HepG2 (cell line): Measurements from ENCODE around the gene SAMD14. TPM values are rescaled to one million over a fixed set of nuclear protein-coding genes. Genes with fewer than 3 reads are reported as not detected.

Experiments
- ARNTL ChIP-seq: sonication (generic); formaldehyde crosslinking; IDR thresholded peaks from 2 replicates; pipeline ENCODE4 v1.4.0; 2020; ENCODE audit warnings: mild to moderate bottlenecking, missing genetic modification reagents
- CBX2 ChIP-seq, 2 experiments: fragments of 200-600 bp in 1 of 2; sonication (generic); formaldehyde crosslinking in 1 of 2; IDR thresholded peaks; 2 replicates each; pipeline versions ENCODE4 v1.7.0 to v1.8.1; 2018 to 2022; ENCODE audit warnings: low read depth in 2 of 2, low read length in 1 of 2, mild to moderate bottlenecking in 1 of 2, missing genetic modification reagents in 1 of 2
- CCAR2 ChIP-seq: fragments of 200-400 bp; formaldehyde crosslinking; optimal IDR thresholded peaks from 2 replicates; pipeline ENCODE3; 2018; ENCODE audit warnings: low read depth, mild to moderate bottlenecking, low read length, moderate library complexity
- DNMT1 ChIP-seq: sonication (generic); formaldehyde crosslinking; IDR thresholded peaks from 2 replicates; pipeline ENCODE4 v1.5.1; 2020; ENCODE audit warnings: mild to moderate bottlenecking, missing genetic modification reagents
- FOXC1 ChIP-seq: sonication (generic); formaldehyde crosslinking; IDR thresholded peaks from 2 replicates; pipeline ENCODE4 v1.8.0; 2022; ENCODE audit warnings: mild to moderate bottlenecking, missing genetic modification reagents, borderline replicate concordance
- FOXK1 ChIP-seq: sonication (generic); formaldehyde crosslinking; IDR thresholded peaks from 2 replicates; pipeline ENCODE4 v1.4.0; 2020; ENCODE audit warnings: low read depth, missing genetic modification reagents, borderline replicate concordance
- FOXP1 ChIP-seq, 2 experiments: fragments of 450-650 bp in 1 of 2; IDR thresholded peaks; 2 replicates each; pipeline ENCODE4 v1.6.1; 2017 to 2018; ENCODE audit warnings: antibody characterized with exemption in 1 of 2
- NCOA2 ChIP-seq: sonication (generic); formaldehyde crosslinking; IDR thresholded peaks from 2 replicates; pipeline ENCODE4 v1.8.0; 2022; ENCODE audit warnings: inconsistent platforms
- NFAT5 ChIP-seq: sonication (generic); formaldehyde crosslinking; IDR thresholded peaks from 2 replicates; pipeline ENCODE4 v1.4.0; 2020; ENCODE audit warnings: missing genetic modification reagents
- PLRG1 ChIP-seq: fragments of 450-650 bp; conservative IDR thresholded peaks from 2 replicates; pipeline ENCODE4 v1.6.1; 2016
- RNF2 ChIP-seq: fragments of 450-650 bp; conservative IDR thresholded peaks from 2 replicates; pipeline ENCODE4 v1.6.1; 2016; ENCODE audit warnings: low read depth
- SETDB1 ChIP-seq: sonication (generic); formaldehyde crosslinking; IDR thresholded peaks from 2 replicates; pipeline ENCODE4 v1.5.1; 2020; ENCODE audit warnings: missing genetic modification reagents, mild to moderate bottlenecking, borderline replicate concordance
- SOX13 ChIP-seq, 3 experiments: fragments of 450-650 bp in 1 of 3; sonication (generic) in 1 of 3; formaldehyde crosslinking in 1 of 3; IDR thresholded peaks in 2 of 3; conservative IDR thresholded peaks in 1 of 3; 2 replicates each; pipeline versions ENCODE4 v1.5.0 to v1.6.1; 2016 to 2020; ENCODE audit warnings: antibody characterized with exemption in 1 of 3, mild to moderate bottlenecking in 1 of 3, missing compliant biosample characterization in 1 of 3, missing genetic modification reagents in 1 of 3, moderate library complexity in 1 of 3
- THYN1 ChIP-seq: sonication (generic); formaldehyde crosslinking; IDR thresholded peaks from 2 replicates; pipeline ENCODE4 v1.8.1; 2023; ENCODE audit warnings: low read depth, mild to moderate bottlenecking, moderate library complexity, missing genetic modification reagents, borderline replicate concordance
- ZKSCAN1 ChIP-seq: fragments of 150-350 bp; IDR thresholded peaks from 2 replicates; pipeline ENCODE4 v1.6.1; 2014; ENCODE audit warnings: low read length
- ZNF34 ChIP-seq: sonication (generic); formaldehyde crosslinking; IDR thresholded peaks from 2 replicates; pipeline ENCODE4 v1.4.0; 2020; ENCODE audit warnings: mild to moderate bottlenecking, missing genetic modification reagents, borderline replicate concordance
- ZNF780A ChIP-seq: sonication (generic); formaldehyde crosslinking; IDR thresholded peaks from 2 replicates; pipeline ENCODE4 v1.8.0; 2022; ENCODE audit warnings: mild to moderate bottlenecking, missing genetic modification reagents, moderate library complexity
- polyA plus RNA-seq, 8 experiments: library from polyadenylated mRNA; depleted of rRNA in 3 of 8; stranded (reverse) in 7 of 8; unstranded in 1 of 8; fragments of >200 nt; fragmentation: Illumina TruSeq in 4 of 8; extraction: Trizol in 4 of 8; gene quantifications; 2 replicates each; pipeline versions ENCODE4 v1.2.1 to v1.2.3, GENCODE V29; 2011 to 2016; ENCODE audit warnings: low read depth in 4 of 8, missing spikeins in 1 of 8, mixed read lengths in 1 of 8; ENCODE audit not compliant: insufficient read depth in 1 of 8
- total RNA-seq, 5 experiments: library from RNA; depleted of rRNA; stranded (reverse); fragments of >200 nt; fragmentation: Illumina TruSeq; extraction: Trizol; gene quantifications; 2 replicates each; pipeline ENCODE4 v1.2.3, GENCODE V29; 2016; ENCODE audit warnings: low read depth in 1 of 5
- TF ChIP-seq, protein P1 (sequence below): sonication (generic); formaldehyde crosslinking; IDR thresholded peaks from 2 replicates; pipeline ENCODE4 v1.5.1; 2020; ENCODE audit warnings: missing genetic modification reagents, mild to moderate bottlenecking, borderline replicate concordance
- TF ChIP-seq, protein P2 (sequence below): sonication (generic); formaldehyde crosslinking; conservative IDR thresholded peaks from 2 replicates; pipeline ENCODE4 v1.4.0; 2020; ENCODE audit warnings: missing genetic modification reagents

The SAMD14 gene
- total and polyA plus RNA-seq, 2 of the 13 experiments (the other 11 are each of a cell fraction or from before 2014, with no cell fraction given), result 0.07 to 0.22 TPM

DNA sequence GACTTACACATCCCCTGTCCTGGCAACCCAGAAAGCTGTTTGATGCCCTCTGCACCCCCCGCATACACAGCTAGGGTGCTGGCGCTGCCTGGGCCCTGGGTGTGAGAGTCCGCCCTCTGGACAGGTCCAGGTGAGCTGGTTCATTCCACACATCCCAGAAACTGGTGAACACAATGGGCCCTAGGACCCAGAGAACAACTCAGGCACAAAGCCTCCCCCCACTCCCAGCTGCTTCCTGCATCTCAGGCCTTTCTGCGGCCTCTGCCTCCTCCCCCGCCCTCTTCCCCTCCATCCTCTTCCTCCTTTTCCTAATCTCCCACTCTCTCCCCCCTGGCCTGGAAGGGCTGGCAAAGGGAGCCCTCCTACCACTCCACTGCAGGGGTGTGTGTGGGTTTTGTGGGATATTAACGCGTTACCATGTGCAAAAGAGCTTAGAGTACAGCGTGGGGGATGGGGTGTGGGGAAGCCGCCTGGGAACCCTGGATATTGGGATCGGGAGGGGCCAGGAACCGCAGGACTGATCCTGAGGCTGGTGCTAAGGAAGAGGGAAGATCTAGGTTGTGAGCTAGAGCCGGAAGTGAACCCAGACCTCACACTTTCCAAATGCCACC, 22.1 kb upstream of the SAMD14 start (continued):
- TF ChIP-seq ARNTL, result peak; percentile 67
- no peak for TF ChIP-seq CBX2 (IDR thresholded peaks at IDR 0.05; ENCODE audit: low read depth, low read length)
- TF ChIP-seq CBX2 (CRISPR knock-in tag; IDR thresholded peaks at IDR 0.05; ENCODE audit: low read depth), result no peak
- no peak for TF ChIP-seq ZNF780A (CRISPR knock-in tag)
- TF ChIP-seq, protein P1, sequence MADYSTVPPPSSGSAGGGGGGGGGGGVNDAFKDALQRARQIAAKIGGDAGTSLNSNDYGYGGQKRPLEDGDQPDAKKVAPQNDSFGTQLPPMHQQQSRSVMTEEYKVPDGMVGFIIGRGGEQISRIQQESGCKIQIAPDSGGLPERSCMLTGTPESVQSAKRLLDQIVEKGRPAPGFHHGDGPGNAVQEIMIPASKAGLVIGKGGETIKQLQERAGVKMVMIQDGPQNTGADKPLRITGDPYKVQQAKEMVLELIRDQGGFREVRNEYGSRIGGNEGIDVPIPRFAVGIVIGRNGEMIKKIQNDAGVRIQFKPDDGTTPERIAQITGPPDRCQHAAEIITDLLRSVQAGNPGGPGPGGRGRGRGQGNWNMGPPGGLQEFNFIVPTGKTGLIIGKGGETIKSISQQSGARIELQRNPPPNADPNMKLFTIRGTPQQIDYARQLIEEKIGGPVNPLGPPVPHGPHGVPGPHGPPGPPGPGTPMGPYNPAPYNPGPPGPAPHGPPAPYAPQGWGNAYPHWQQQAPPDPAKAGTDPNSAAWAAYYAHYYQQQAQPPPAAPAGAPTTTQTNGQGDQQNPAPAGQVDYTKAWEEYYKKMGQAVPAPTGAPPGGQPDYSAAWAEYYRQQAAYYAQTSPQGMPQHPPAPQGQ, result no peak
- no peak; the same call in none of the 2 replicates for TF ChIP-seq FOXC1 (CRISPR knock-in tag)
- no peak for TF ChIP-seq THYN1 (CRISPR knock-in tag)
- no peak for TF ChIP-seq NCOA2 (CRISPR knock-in tag)
- TF ChIP-seq ZKSCAN1, result no peak
- TF ChIP-seq, protein P2, sequence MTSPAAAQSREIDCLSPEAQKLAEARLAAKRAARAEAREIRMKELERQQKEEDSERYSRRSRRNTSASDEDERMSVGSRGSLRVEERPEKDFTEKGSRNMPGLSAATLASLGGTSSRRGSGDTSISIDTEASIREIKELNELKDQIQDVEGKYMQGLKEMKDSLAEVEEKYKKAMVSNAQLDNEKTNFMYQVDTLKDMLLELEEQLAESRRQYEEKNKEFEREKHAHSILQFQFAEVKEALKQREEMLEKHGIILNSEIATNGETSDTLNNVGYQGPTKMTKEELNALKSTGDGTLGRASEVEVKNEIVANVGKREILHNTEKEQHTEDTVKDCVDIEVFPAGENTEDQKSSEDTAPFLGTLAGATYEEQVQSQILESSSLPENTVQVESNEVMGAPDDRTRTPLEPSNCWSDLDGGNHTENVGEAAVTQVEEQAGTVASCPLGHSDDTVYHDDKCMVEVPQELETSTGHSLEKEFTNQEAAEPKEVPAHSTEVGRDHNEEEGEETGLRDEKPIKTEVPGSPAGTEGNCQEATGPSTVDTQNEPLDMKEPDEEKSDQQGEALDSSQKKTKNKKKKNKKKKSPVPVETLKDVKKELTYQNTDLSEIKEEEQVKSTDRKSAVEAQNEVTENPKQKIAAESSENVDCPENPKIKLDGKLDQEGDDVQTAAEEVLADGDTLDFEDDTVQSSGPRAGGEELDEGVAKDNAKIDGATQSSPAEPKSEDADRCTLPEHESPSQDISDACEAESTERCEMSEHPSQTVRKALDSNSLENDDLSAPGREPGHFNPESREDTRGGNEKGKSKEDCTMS (CRISPR knock-in tag), result no peak
- TF ChIP-seq FOXK1 (CRISPR knock-in tag), result peak; percentile 47; the same call in 1 of the 2 replicates
- no peak for TF ChIP-seq SETDB1 (CRISPR knock-in tag)
- no peak for TF ChIP-seq PLRG1
- TF ChIP-seq DNMT1 (CRISPR knock-in tag), result no peak
- TF ChIP-seq ZNF34, result no peak
- TF ChIP-seq FOXP1 (IDR thresholded peaks at IDR 0.05), result no peak
- TF ChIP-seq FOXP1 (CRISPR knock-in tag; IDR thresholded peaks at IDR 0.05), result 0 out of 2 replicates have a peak, but pooled peaks have one; percentile 22
- TF ChIP-seq NFAT5 (CRISPR knock-in tag), result no peak
- peak; percentile 57 for TF ChIP-seq CCAR2
- no peak; the same call in 1 of the 2 replicates for TF ChIP-seq SOX13 (IDR thresholded peaks at IDR 0.05)
- peak in 1 of 2 experiments; percentile 36; a peak in 1 of 4 replicates for TF ChIP-seq SOX13 (CRISPR knock-in tag; conservative IDR thresholded peaks at IDR 0.05 in 1 of 2, IDR thresholded peaks at IDR 0.05 in 1 of 2)
- 0 out of 2 replicates have a peak, but pooled peaks have one; percentile 42 for TF ChIP-seq RNF2
